Measurements from ENCODE around the gene NAPB. TPM values are rescaled to one million over a fixed set of nuclear protein-coding genes. Genes with fewer than 3 reads are reported as not detected.

The NAPB gene
- total RNA-seq, 4 donors from 2014 or later, result 4.0 to 20.5 (median 12.0) TPM

GRCh38 chr20:23448167-23448566 lies 26.9 kb upstream of the NAPB start:
- 81 to 84% methylated on average over 4 to 5 of the region's 5 CpGs for WGBS, 2 donors (ENCODE audit: low coverage in 1 of 2)
- TF ChIP-seq CTCF (IDR thresholded peaks at IDR 0.05) (no peak), POLR2A (IDR thresholded peaks at IDR 0.05) (no peak), POLR2AphosphoS5 (IDR thresholded peaks at IDR 0.05) (no peak)
- in situ Hi-C loops (cut with MboI; ENCODE audit: low pct_ligation_motif_present in 1 of 4, low pct_unique_long_range_greater_than_20kb in 1 of 4, low sequenced_read_pairs in 3 of 4) (loop anchor here in 3 of 4 donors (10.0 to 25.0 kb wide), 3 partner anchors 157 to 167 kb away; partner anchors contain the start of gene CST9 (in 2 of the 3)), intact Hi-C loops (cut with DNase I; ENCODE audit: low total_unique reads) (no loop called here)
- Histone ChIP-seq H3K4me3 (no peak overlapping the region), H3K9me3 (no peaks in the 10 kb centered on the region), H3K27ac (no peak overlapping the region), H3K27me3 (no peaks in the 10 kb centered on the region), H3K36me3 (no peaks in the 10 kb centered on the region), H3K4me1 (no peaks in the 10 kb centered on the region)
- DNase-seq, result no peak

- Histone ChIP-seq H3K36me3 (no peaks in the 10 kb centered on the region), H3K4me1 (no peaks in the 10 kb centered on the region), H3K9me3 (no peaks in the 10 kb centered on the region), H3K4me3 (no peak overlapping the region), H3K27me3 (no peaks in the 10 kb centered on the region), H3K27ac (no peak overlapping the region)
- in situ Hi-C loops (cut with MboI; ENCODE audit: low pct_ligation_motif_present in 1 of 4, low pct_unique_long_range_greater_than_20kb in 1 of 4, low sequenced_read_pairs in 3 of 4), result loop anchor here in 3 of 4 donors (10.0 to 25.0 kb wide), 3 partner anchors 158 to 168 kb away; partner anchors contain the start of gene CST9 (in 2 of the 3)
- WGBS, 2 donors (ENCODE audit: low coverage in 1 of 2), result 54 to 79% methylated on average over 2 to 8 of the region's 8 CpGs
- intact Hi-C loops (cut with DNase I; ENCODE audit: low total_unique reads), result no loop called here
- peak; percentile 66 for DNase-seq
- TF ChIP-seq EP300 (IDR thresholded peaks at IDR 0.05; ENCODE audit: low read depth), result no peak
- TF ChIP-seq CTCF (IDR thresholded peaks at IDR 0.05), result peak; percentile 17 to 38 (median 35)
- no peak for TF ChIP-seq POLR2A (IDR thresholded peaks at IDR 0.05)
- no peak for TF ChIP-seq POLR2AphosphoS5 (IDR thresholded peaks at IDR 0.05)
These were observed 25.2 kb upstream of the NAPB start for GRCh38 chr20:23446505-23446904.

GRCh38 chr20:23445596-23446217 lies 24.4 kb upstream of the NAPB start:
- no peak for DNase-seq
- Histone ChIP-seq H3K27ac (no peak overlapping the region), H3K36me3 (no peaks in the 10 kb centered on the region), H3K4me3 (no peak overlapping the region), H3K27me3 (no peaks in the 10 kb centered on the region), H3K4me1 (no peaks in the 10 kb centered on the region), H3K9me3 (no peaks in the 10 kb centered on the region)
- intact Hi-C loops (cut with DNase I; ENCODE audit: low total_unique reads) (no loop called here), in situ Hi-C loops (cut with MboI; ENCODE audit: low pct_ligation_motif_present in 1 of 4, low pct_unique_long_range_greater_than_20kb in 1 of 4, low sequenced_read_pairs in 3 of 4) (loop anchor here in 3 of 4 donors (10.0 to 25.0 kb wide), 3 partner anchors 159 to 169 kb away; partner anchors contain the start of gene CST9 (in 2 of the 3))
- WGBS, 2 donors (ENCODE audit: low coverage in 1 of 2), result 96% methylated on average over 7 of the region's 7 CpGs; no CpG with 5 or more reads in 1 of the 2 donors
- no peak for TF ChIP-seq POLR2AphosphoS5 (IDR thresholded peaks at IDR 0.05)
- no peak for TF ChIP-seq CTCF (IDR thresholded peaks at IDR 0.05)
- no peak for TF ChIP-seq EP300 (IDR thresholded peaks at IDR 0.05; ENCODE audit: low read depth)
- no peak for TF ChIP-seq POLR2A (IDR thresholded peaks at IDR 0.05)

GRCh38 chr20:23444859-23445258 lies 23.6 kb upstream of the NAPB start:
- Histone ChIP-seq H3K36me3 (no peaks in the 10 kb centered on the region), H3K9me3 (no peaks in the 10 kb centered on the region), H3K27ac (no peak overlapping the region), H3K27me3 (no peaks in the 10 kb centered on the region), H3K4me3 (no peak overlapping the region), H3K4me1 (no peaks in the 10 kb centered on the region)
- WGBS, 2 donors (ENCODE audit: low coverage in 1 of 2), result 78 to 90% methylated on average over 3 to 4 of the region's 4 CpGs
- no peak for TF ChIP-seq POLR2AphosphoS5 (IDR thresholded peaks at IDR 0.05)
- TF ChIP-seq CTCF (IDR thresholded peaks at IDR 0.05), result no peak
- no peak for TF ChIP-seq POLR2A (IDR thresholded peaks at IDR 0.05)
- no peak for TF ChIP-seq EP300 (IDR thresholded peaks at IDR 0.05; ENCODE audit: low read depth)
- no peak for DNase-seq
- in situ Hi-C loops (cut with MboI; ENCODE audit: low pct_ligation_motif_present in 1 of 4, low pct_unique_long_range_greater_than_20kb in 1 of 4, low sequenced_read_pairs in 3 of 4) (loop anchor here in 3 of 4 donors (10.0 to 25.0 kb wide), 3 partner anchors 160 to 170 kb away; partner anchors contain the start of gene CST9 (in 2 of the 3)), intact Hi-C loops (cut with DNase I; ENCODE audit: low total_unique reads) (loop anchor here (5.0 kb wide), 2 partner anchors 162 to 1937 kb away; partner anchors contain the start of gene CST9)

Data from transverse colon (tissue), 4 donors.